Stomach (tissue), 9 donors: ENCODE results near the gene PAK6. TPM values are rescaled to one million over a fixed set of nuclear protein-coding genes. Genes with fewer than 3 reads are reported as not detected.

Experiments used
- DNase-seq, 2 donors: peaks; one replicate each; pipeline versions ENCODE4 v3.0.0 to v3.0.0-alpha.2; 2013 to 2019
- H3K27ac ChIP-seq, 5 donors: fragments of 200-600 bp in 4 of 5; sonication (generic) in 4 of 5; one replicate each; pipeline ENCODE4 v1.5.1; 2013 to 2019; ENCODE audit warnings: mild to moderate bottlenecking in 1 of 5, moderate library complexity in 1 of 5
- H3K27me3 ChIP-seq, 3 donors: fragments of 200-600 bp; sonication (generic); one replicate each; pipeline ENCODE4 v1.5.1; 2017 to 2019; ENCODE audit warnings: mixed run types in 1 of 3
- H3K36me3 ChIP-seq, 4 donors: fragments of 200-600 bp; sonication (generic); 1 replicate in 3 of 4; 2 replicates in 1 of 4; pipeline ENCODE4 v1.5.1; 2016 to 2019
- H3K4me1 ChIP-seq, 4 donors: fragments of 200-600 bp; sonication (generic); one replicate each; pipeline ENCODE4 v1.5.1; 2016 to 2019
- H3K4me3 ChIP-seq, 4 donors: fragments of 200-600 bp; sonication (generic) in 3 of 4; one replicate each; pipeline ENCODE4 v1.5.1; 2016 to 2019; ENCODE audit warnings: mild to moderate bottlenecking in 1 of 4
- H3K9me3 ChIP-seq, 4 donors: fragments of 200-600 bp; sonication (generic); one replicate each; pipeline ENCODE4 v1.5.1; 2016 to 2019
- CTCF ChIP-seq, 7 experiments: fragments of 450-650 bp in 4 of 7; fragments of 200-600 bp in 3 of 7; sonication (generic) in 3 of 7; IDR thresholded peaks; one replicate each; pipeline ENCODE4 v1.5.1; 2016 to 2019; ENCODE audit warnings: antibody characterized with exemption in 7 of 7, control low read depth in 2 of 7, mild to moderate bottlenecking in 1 of 7
- EP300 ChIP-seq: sonication (generic); formaldehyde crosslinking; IDR thresholded peaks from one replicate; pipeline ENCODE4 v1.6.1; 2017; ENCODE audit warnings: antibody characterized with exemption
- POLR2A ChIP-seq, 4 donors: fragments of 450-650 bp; IDR thresholded peaks; one replicate each; pipeline ENCODE4 v1.6.1; 2016; ENCODE audit warnings: antibody characterized with exemption in 4 of 4, control low read depth in 2 of 4, mild to moderate bottlenecking in 1 of 4, moderate library complexity in 1 of 4
- POLR2AphosphoS5 ChIP-seq, 3 donors: sonication (generic); formaldehyde crosslinking; IDR thresholded peaks; one replicate each; pipeline ENCODE4 v1.6.1; 2016; ENCODE audit warnings: antibody characterized with exemption in 3 of 3
- WGBS, 5 donors: extraction: QIAGEN DNeasy Blood & Tissue Kit in 3 of 5; methylation state at CpG; one replicate each; pipeline versions ENCODE4 v1.1.5 to v1.1.7; 2013 to 2018; 5-methylcytosine and 5-hydroxymethylcytosine counted together
- intact Hi-C: fragments of 100-400 bp; cut with DNase I; formaldehyde crosslinking; loops from one replicate; pipeline ENCODE4 v1.15.1; 2023; ENCODE audit warnings: low total_unique reads
- polyA plus RNA-seq, 3 donors: library from polyadenylated mRNA; stranded (reverse); fragments of 200-250 nt; gene quantifications; one replicate each; pipeline ENCODE4 v1.2.3, GENCODE V29; 2013
- total RNA-seq, 5 donors: library from RNA; depleted of rRNA; stranded (reverse); fragments of >200 nt; gene quantifications; one replicate each; pipeline versions ENCODE4 v1.1.0 to v1.2.3, GENCODE V29; 2014 to 2016
- donor health status: healthy with polysubstance abuse.
- donor health status: Bipolar disorder and iron deficiency.
- donor health status: healthy.

PAK6 gene
- total and polyA plus RNA-seq, 8 donors = under 0.01 to 91.9 (median 6.2) TPM

GRCh38 chr15:40248006-40248783 lies 9.3 kb downstream of the PAK6 start:
- WGBS, 5 donors = 80 to 95% (median 91%) methylated on average over 15 to 17 of the region's 17 CpGs
- Histone ChIP-seq H3K9me3 (no peaks in the 10 kb centered on the region), H3K27ac (no peak overlapping the region), H3K36me3 (no peaks in the 10 kb centered on the region), H3K27me3 (peaks cover 0 to 16% (median 13%) of the 10 kb centered on the region in 3 donors), H3K4me1 (peaks cover 6 to 22% (median 13%) of the 10 kb centered on the region in 4 donors), H3K4me3 (no peak overlapping the region)
- TF ChIP-seq EP300 = no peak
- intact Hi-C loops = no loop called here
- DNase-seq = no peak

- DNase-seq = no peak
- 35 to 62% (median 46%) methylated on average over 10 to 11 of the region's 11 CpGs for WGBS, 5 donors
- Histone ChIP-seq H3K27ac (no peak overlapping the region), H3K4me3 (no peak overlapping the region), H3K4me1 (peaks cover 12 to 30% (median 24%) of the 10 kb centered on the region in 4 donors), H3K36me3 (no peaks in the 10 kb centered on the region), H3K27me3 (peaks cover 0 to 30% (median 17%) of the 10 kb centered on the region in 3 donors), H3K9me3 (no peaks in the 10 kb centered on the region)
- TF ChIP-seq POLR2A (IDR thresholded peaks at IDR 0.05) (no peak), EP300 (no peak), CTCF (IDR thresholded peaks at IDR 0.05) (no peak), POLR2AphosphoS5 (IDR thresholded peaks at IDR 0.05) (no peak)
- intact Hi-C loops = no loop called here
These were observed 10.8 kb downstream of the PAK6 start for GRCh38 chr15:40249477-40250303.

GRCh38 chr15:40250304-40250656 lies 11.4 kb downstream of the PAK6 start:
- Histone ChIP-seq H3K4me1 (peaks cover 12 to 30% (median 24%) of the 10 kb centered on the region in 4 donors), H3K9me3 (no peaks in the 10 kb centered on the region), H3K27ac (no peak overlapping the region), H3K4me3 (no peak overlapping the region), H3K36me3 (no peaks in the 10 kb centered on the region), H3K27me3 (peaks cover 0 to 30% (median 17%) of the 10 kb centered on the region in 3 donors)
- DNase-seq = no peak
- TF ChIP-seq POLR2A (IDR thresholded peaks at IDR 0.05) = no peak
- no peak for TF ChIP-seq EP300
- TF ChIP-seq POLR2AphosphoS5 (IDR thresholded peaks at IDR 0.05) = no peak
- TF ChIP-seq CTCF (IDR thresholded peaks at IDR 0.05) = no peak
- intact Hi-C loops = no loop called here
- WGBS, 5 donors = 89 to 96% (median 94%) methylated on average over 8 of the region's 8 CpGs

GRCh38 chr15:40250771-40251483 lies 12.1 kb downstream of the PAK6 start:
- Histone ChIP-seq H3K9me3 (no peaks in the 10 kb centered on the region), H3K27ac (no peak overlapping the region), H3K4me1 (peaks cover 12 to 30% (median 24%) of the 10 kb centered on the region in 4 donors), H3K27me3 (peaks cover 0 to 30% (median 17%) of the 10 kb centered on the region in 3 donors), H3K36me3 (no peaks in the 10 kb centered on the region), H3K4me3 (no peak overlapping the region)
- 86 to 93% (median 89%) methylated on average over 13 of the region's 13 CpGs for WGBS, 5 donors
- no peak for DNase-seq
- TF ChIP-seq POLR2A (IDR thresholded peaks at IDR 0.05) (no peak), POLR2AphosphoS5 (IDR thresholded peaks at IDR 0.05) (no peak), EP300 (no peak), CTCF (IDR thresholded peaks at IDR 0.05) (no peak)
- intact Hi-C loops = no loop called here
